ENCODE measurements around the gene C17orf50.

DNA sequence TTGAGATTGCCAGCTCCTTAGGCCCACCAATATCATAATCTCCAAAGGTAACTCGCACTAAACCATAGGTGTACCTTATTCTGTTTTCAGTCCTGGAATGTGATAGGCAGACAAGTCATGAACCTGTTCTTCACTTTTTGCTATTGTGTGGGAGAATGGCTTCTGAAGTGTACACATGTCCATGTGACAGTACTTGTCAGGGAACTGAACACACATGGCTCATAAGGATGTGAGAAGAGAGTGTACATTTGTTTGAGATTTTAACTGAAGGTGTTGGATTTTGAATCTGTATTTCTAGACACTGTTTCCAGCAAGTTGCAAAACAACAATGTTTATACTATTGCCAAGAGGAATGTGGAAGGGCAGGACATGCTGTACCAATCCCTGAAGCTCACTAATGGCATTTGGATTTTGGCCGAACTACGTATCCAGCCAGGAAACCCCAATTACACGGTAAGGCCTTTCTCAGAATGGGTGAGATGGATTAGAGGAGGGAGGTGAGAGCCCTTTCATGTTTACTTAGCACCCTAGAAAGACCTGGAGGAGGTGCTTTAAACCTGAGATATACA, 43.7 kb upstream of the C17orf50 start:
- TF ChIP-seq CTCF (IDR thresholded peaks at IDR 0.05) (no peak), POLR2A (IDR thresholded peaks at IDR 0.05) (no peak)
